Neural cell (in vitro differentiated cells): Measurements from ENCODE around the gene IPO11.

Source experiments
- EP300 ChIP-seq: fragments of 450-650 bp; conservative IDR thresholded peaks from 2 replicates; pipeline ENCODE4 v1.6.1; 2014; ENCODE audit warnings: antibody characterized with exemption, mild to moderate bottlenecking, moderate library complexity; ENCODE audit not compliant: poor library complexity, severe bottlenecking
- REST ChIP-seq: IDR thresholded peaks from 2 replicates; pipeline ENCODE4 v1.6.1; 2012; ENCODE audit warnings: borderline replicate concordance
- SMC3 ChIP-seq: fragments of 450-650 bp; conservative IDR thresholded peaks from 2 replicates; pipeline ENCODE4 v1.6.1; 2014; ENCODE audit warnings: antibody characterized with exemption, mild to moderate bottlenecking, moderate library complexity; ENCODE audit not compliant: poor library complexity
- TF ChIP-seq, protein P1 (sequence below): fragments of 450-650 bp; IDR thresholded peaks from 2 replicates; pipeline ENCODE4 v1.5.1; 2014; ENCODE audit warnings: antibody characterized with exemption, mild to moderate bottlenecking, moderate library complexity; ENCODE audit not compliant: poor library complexity, severe bottlenecking

GRCh38 chr5:62608529-62609511, 196.3 kb downstream of the IPO11 start:
- TF ChIP-seq, protein P1, sequence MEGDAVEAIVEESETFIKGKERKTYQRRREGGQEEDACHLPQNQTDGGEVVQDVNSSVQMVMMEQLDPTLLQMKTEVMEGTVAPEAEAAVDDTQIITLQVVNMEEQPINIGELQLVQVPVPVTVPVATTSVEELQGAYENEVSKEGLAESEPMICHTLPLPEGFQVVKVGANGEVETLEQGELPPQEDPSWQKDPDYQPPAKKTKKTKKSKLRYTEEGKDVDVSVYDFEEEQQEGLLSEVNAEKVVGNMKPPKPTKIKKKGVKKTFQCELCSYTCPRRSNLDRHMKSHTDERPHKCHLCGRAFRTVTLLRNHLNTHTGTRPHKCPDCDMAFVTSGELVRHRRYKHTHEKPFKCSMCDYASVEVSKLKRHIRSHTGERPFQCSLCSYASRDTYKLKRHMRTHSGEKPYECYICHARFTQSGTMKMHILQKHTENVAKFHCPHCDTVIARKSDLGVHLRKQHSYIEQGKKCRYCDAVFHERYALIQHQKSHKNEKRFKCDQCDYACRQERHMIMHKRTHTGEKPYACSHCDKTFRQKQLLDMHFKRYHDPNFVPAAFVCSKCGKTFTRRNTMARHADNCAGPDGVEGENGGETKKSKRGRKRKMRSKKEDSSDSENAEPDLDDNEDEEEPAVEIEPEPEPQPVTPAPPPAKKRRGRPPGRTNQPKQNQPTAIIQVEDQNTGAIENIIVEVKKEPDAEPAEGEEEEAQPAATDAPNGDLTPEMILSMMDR: no peak
- no peak for TF ChIP-seq EP300
- no peak for TF ChIP-seq REST
- TF ChIP-seq SMC3: no peak
